Endodermal cell (in vitro differentiated cells): Measurements from ENCODE around the gene SLC16A14. TPM values are rescaled to one million over a fixed set of nuclear protein-coding genes. Genes with fewer than 3 reads are reported as not detected.

Experiments used
- DNase-seq: peaks from one replicate; pipeline ENCODE4 v3.0.0-alpha.2; 2017
- H3K27ac ChIP-seq: 2 replicates; pipeline ENCODE4 v1.5.1; 2013; ENCODE audit warnings: mild to moderate bottlenecking, low read depth, low read length, moderate library complexity
- H3K27me3 ChIP-seq: 2 replicates; pipeline ENCODE4 v1.6.1; 2013; ENCODE audit warnings: mild to moderate bottlenecking, low read length, moderate library complexity; ENCODE audit not compliant: insufficient read depth, control insufficient read depth, poor library complexity, severe bottlenecking
- H3K36me3 ChIP-seq: 2 replicates; pipeline ENCODE4 v1.7.0; 2013; ENCODE audit warnings: mild to moderate bottlenecking, low read length, moderate library complexity; ENCODE audit not compliant: control insufficient read depth, insufficient read depth
- H3K4me1 ChIP-seq: one replicate; pipeline ENCODE4 v1.7.0; 2013; ENCODE audit warnings: low read length; ENCODE audit not compliant: control insufficient read depth, insufficient read depth
- H3K4me3 ChIP-seq: 2 replicates; pipeline ENCODE4 v1.5.1; 2013; ENCODE audit warnings: mild to moderate bottlenecking, low read length, moderate library complexity
- H3K9ac ChIP-seq: 2 replicates; pipeline ENCODE4 v1.6.1; 2013; ENCODE audit warnings: mild to moderate bottlenecking, low read length, moderate library complexity; ENCODE audit not compliant: poor library complexity, severe bottlenecking; ENCODE audit errors: extremely low read depth
- H3K9me3 ChIP-seq: 2 replicates; pipeline ENCODE4 v1.6.1; 2013; ENCODE audit warnings: mild to moderate bottlenecking, low read length, moderate library complexity; ENCODE audit not compliant: control insufficient read depth
- H3K27ac Mint-ChIP-seq: 2 replicates; pipeline ENCODE4 v1.8.0; 2020; ENCODE audit warnings: mixed read lengths
- H3K27me3 Mint-ChIP-seq: 2 replicates; pipeline ENCODE4 v1.8.0; 2021; ENCODE audit warnings: mild to moderate bottlenecking, mixed read lengths; ENCODE audit not compliant: insufficient read depth
- H3K36me3 Mint-ChIP-seq: 2 replicates; pipeline ENCODE4 v1.8.0; 2020; ENCODE audit warnings: low read depth, mixed read lengths
- H3K4me1 Mint-ChIP-seq: 2 replicates; pipeline ENCODE4 v1.8.0; 2020; ENCODE audit warnings: mixed read lengths
- H3K4me3 Mint-ChIP-seq: 2 replicates; pipeline ENCODE4 v1.8.0; 2020; ENCODE audit warnings: mild to moderate bottlenecking, moderate library complexity, mixed read lengths
- H3K9me3 Mint-ChIP-seq: 2 replicates; pipeline ENCODE4 v1.8.0; 2020; ENCODE audit warnings: mild to moderate bottlenecking, mixed read lengths
- WGBS, 2 experiments: methylation state at CpG; one replicate each; pipeline versions ENCODE4 v1.1.5 to v1.1.7; 2013; ENCODE audit warnings: missing lambda C conversion rate in 2 of 2, mixed read lengths in 1 of 2; ENCODE audit not compliant: insufficient coverage in 1 of 2, insufficient read length in 1 of 2; 5-methylcytosine and 5-hydroxymethylcytosine counted together
- total RNA-seq, 2 donors: library from RNA; stranded (reverse); fragmentation: NEBNext Ultra II Directional in 1 of 2; extraction: Animal tissue kit (Norgen Biotek cat#: 25700) in 1 of 2; gene quantifications; 2 replicates in 1 of 2; 3 replicates in 1 of 2; pipeline ENCODE4 v1.2.1, GENCODE V29; 2021
- TF ChIP-seq, protein P1 (sequence below): fragments of 200-600 bp; sonication (generic); conservative IDR thresholded peaks from 2 replicates; pipeline ENCODE4 v1.5.0; 2021; ENCODE audit warnings: antibody characterized with exemption, mild to moderate bottlenecking

Gene SLC16A14
- total RNA-seq, 2 donors from 2014 or later: 1.2 to 10.2 TPM

DNA sequence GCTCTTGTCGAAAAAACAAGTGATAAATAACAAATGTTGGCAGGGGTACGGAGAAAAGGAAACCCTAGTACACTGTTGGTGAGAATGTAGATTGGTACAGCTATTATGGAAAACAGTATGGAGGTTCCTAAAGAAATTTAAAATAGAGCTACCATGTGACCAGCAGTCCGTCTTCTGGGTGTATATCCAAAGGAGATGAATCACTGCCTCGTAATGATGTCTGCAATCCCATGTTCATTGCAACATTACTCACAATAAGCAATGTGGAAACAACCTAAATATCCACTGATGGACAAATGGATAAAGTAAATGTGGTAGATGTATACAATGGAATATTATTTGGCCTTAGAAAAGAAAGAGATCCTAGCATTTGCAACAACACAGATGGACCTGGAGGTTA is 50.6 kb downstream of the SLC16A14 start:
- peaks cover 4% of the 10 kb centered on the region for H3K36me3 Mint-ChIP-seq
- TF ChIP-seq, protein P1, sequence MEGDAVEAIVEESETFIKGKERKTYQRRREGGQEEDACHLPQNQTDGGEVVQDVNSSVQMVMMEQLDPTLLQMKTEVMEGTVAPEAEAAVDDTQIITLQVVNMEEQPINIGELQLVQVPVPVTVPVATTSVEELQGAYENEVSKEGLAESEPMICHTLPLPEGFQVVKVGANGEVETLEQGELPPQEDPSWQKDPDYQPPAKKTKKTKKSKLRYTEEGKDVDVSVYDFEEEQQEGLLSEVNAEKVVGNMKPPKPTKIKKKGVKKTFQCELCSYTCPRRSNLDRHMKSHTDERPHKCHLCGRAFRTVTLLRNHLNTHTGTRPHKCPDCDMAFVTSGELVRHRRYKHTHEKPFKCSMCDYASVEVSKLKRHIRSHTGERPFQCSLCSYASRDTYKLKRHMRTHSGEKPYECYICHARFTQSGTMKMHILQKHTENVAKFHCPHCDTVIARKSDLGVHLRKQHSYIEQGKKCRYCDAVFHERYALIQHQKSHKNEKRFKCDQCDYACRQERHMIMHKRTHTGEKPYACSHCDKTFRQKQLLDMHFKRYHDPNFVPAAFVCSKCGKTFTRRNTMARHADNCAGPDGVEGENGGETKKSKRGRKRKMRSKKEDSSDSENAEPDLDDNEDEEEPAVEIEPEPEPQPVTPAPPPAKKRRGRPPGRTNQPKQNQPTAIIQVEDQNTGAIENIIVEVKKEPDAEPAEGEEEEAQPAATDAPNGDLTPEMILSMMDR: no peak
- DNase-seq: no peak
- Histone ChIP-seq H3K36me3 (no peaks in the 10 kb centered on the region), H3K9ac (no peak overlapping the region), H3K27ac (no peak overlapping the region), H3K9me3 (no peaks in the 10 kb centered on the region), H3K4me3 (no peak overlapping the region), H3K4me1 (no peaks in the 10 kb centered on the region), H3K27me3 (no peaks in the 10 kb centered on the region)
- no peak overlapping the region for H3K4me3 Mint-ChIP-seq
- H3K27ac Mint-ChIP-seq: no peak overlapping the region
- peaks cover 19% of the 10 kb centered on the region for H3K27me3 Mint-ChIP-seq
- peaks cover 4% of the 10 kb centered on the region for H3K9me3 Mint-ChIP-seq
- no peaks in the 10 kb centered on the region for H3K4me1 Mint-ChIP-seq
- 92 to 95% methylated on average over 2 to 4 of the region's 4 CpGs for WGBS, 2 experiments

DNA sequence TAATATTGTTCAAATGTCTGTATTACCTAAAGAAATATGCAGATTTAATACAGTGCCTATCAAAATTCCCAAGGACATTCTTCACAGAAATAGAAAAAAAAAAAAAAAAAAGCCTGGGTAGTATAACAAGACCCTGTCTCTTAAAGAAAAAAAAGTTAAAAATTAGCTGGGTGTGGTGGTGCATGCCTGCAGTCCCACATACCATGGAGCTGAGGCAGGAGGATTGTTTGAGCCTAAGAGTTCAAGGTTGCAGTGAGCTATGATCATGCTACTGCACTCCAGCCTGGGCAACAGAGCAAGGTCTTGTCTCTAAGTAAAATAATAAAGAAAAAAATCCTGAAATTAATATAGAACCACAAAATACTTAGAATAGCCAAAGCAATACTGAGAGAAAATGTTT is 51.9 kb downstream of the SLC16A14 start:
- H3K27me3 ChIP-seq: no peaks in the 10 kb centered on the region
- H3K36me3 ChIP-seq: no peaks in the 10 kb centered on the region
- H3K4me3 ChIP-seq: no peak overlapping the region
- no peak overlapping the region for H3K27ac Mint-ChIP-seq
- TF ChIP-seq, protein P1: no peak
- no peaks in the 10 kb centered on the region for H3K4me1 ChIP-seq
- H3K27ac ChIP-seq: no peak overlapping the region
- H3K27me3 Mint-ChIP-seq: peaks cover 19% of the 10 kb centered on the region
- no peaks in the 10 kb centered on the region for H3K9me3 ChIP-seq
- no peak overlapping the region for H3K4me3 Mint-ChIP-seq
- DNase-seq: no peak
- H3K9me3 Mint-ChIP-seq: peaks cover 4% of the 10 kb centered on the region
- H3K36me3 Mint-ChIP-seq: peaks cover 4% of the 10 kb centered on the region
- no peaks in the 10 kb centered on the region for H3K4me1 Mint-ChIP-seq
- no peak overlapping the region for H3K9ac ChIP-seq

- TF ChIP-seq, protein P1: no peak
- Histone ChIP-seq H3K4me1 (no peaks in the 10 kb centered on the region), H3K27me3 (no peaks in the 10 kb centered on the region), H3K9me3 (no peaks in the 10 kb centered on the region), H3K27ac (no peak overlapping the region), H3K4me3 (no peak overlapping the region), H3K36me3 (no peaks in the 10 kb centered on the region), H3K9ac (no peak overlapping the region)
- H3K9me3 Mint-ChIP-seq: peaks cover 4% of the 10 kb centered on the region
- H3K27ac Mint-ChIP-seq: no peak overlapping the region
- no peaks in the 10 kb centered on the region for H3K27me3 Mint-ChIP-seq
- no peak for DNase-seq
- peaks cover 6% of the 10 kb centered on the region for H3K36me3 Mint-ChIP-seq
- peaks cover 4% of the 10 kb centered on the region for H3K4me1 Mint-ChIP-seq
- H3K4me3 Mint-ChIP-seq: no peak overlapping the region
- 93 to 95% methylated on average over 8 to 9 of the region's 10 CpGs for WGBS, 2 experiments
These were observed 56.3 kb downstream of the SLC16A14 start for GRCh38 chr2:230012267-230012884.
